AG04449 (cell line): ENCODE measurements around the gene DECR2.

Experiments
- CTCF ChIA-PET: fragments of 350-600 bp; formaldehyde crosslinking; extraction: SDS; loops from one replicate; lab custom pipeline; 2021; ENCODE audit warnings: antibody characterized with exemption; lab: Yijun Ruan, JAX
- POLR2A ChIA-PET: fragments of 400-600, 350-600 bp; formaldehyde crosslinking; extraction: SDS; loops from one replicate; lab custom pipeline; 2020; ENCODE audit warnings: antibody characterized with exemption, inconsistent platforms; lab: Yijun Ruan, JAX
- DNase-seq: peaks from one replicate; pipeline ENCODE4 v3.0.0-alpha.2; 2010; ENCODE audit warnings: low read depth, low spot score
- H3K4me3 ChIP-seq: 2 replicates; pipeline ENCODE4 v1.5.1; 2011; ENCODE audit warnings: low read depth, mild to moderate bottlenecking, control low read depth, low read length
- TF ChIP-seq, protein P1 (sequence below): IDR thresholded peaks from one replicate; pipeline ENCODE4 v1.5.1; 2011; ENCODE audit warnings: mild to moderate bottlenecking, moderate library complexity, low read length, control low read depth, inconsistent platforms; ENCODE audit not compliant: insufficient read depth; ENCODE audit errors: missing control alignments

Gene DECR2

GRCh38 chr16:389352-389751, 12.3 kb upstream of the DECR2 start:
- POLR2A ChIA-PET: no interaction called here
- CTCF ChIA-PET: no interaction called here
- no peak for DNase-seq
- no peak overlapping the region for H3K4me3 ChIP-seq
- TF ChIP-seq, protein P1, sequence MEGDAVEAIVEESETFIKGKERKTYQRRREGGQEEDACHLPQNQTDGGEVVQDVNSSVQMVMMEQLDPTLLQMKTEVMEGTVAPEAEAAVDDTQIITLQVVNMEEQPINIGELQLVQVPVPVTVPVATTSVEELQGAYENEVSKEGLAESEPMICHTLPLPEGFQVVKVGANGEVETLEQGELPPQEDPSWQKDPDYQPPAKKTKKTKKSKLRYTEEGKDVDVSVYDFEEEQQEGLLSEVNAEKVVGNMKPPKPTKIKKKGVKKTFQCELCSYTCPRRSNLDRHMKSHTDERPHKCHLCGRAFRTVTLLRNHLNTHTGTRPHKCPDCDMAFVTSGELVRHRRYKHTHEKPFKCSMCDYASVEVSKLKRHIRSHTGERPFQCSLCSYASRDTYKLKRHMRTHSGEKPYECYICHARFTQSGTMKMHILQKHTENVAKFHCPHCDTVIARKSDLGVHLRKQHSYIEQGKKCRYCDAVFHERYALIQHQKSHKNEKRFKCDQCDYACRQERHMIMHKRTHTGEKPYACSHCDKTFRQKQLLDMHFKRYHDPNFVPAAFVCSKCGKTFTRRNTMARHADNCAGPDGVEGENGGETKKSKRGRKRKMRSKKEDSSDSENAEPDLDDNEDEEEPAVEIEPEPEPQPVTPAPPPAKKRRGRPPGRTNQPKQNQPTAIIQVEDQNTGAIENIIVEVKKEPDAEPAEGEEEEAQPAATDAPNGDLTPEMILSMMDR: no peak

DNA sequence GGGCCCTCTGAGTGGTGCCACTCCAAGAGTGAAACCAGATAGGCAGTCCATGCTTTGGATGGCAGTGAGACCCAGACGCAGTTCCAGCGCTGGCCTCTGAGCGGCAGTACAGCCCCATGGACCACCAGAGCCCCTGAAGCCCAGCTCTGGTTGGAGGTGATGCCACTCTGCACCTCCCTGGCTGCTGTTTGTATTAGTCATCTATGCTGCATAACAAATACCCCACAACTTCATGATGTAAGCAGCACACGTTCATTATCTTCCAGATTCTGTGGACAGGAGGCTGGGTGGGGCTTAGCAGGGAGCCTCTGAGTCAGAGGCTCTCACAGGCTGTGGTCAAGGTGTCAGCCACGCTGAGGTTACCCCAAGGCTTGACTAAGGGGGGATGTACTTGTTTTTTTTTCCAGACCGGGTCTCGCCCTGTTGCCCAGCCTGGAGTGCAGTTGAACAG, 9.8 kb upstream of the DECR2 start:
- TF ChIP-seq, protein P1: peak; percentile 73
- ChIA-PET POLR2A (interaction anchor here (0.5 to 0.7 kb wide), 2 partner anchors 20 to 241 kb away, joined by 3 to 5 read pairs; no protein-coding TSS in a partner anchor), CTCF (interaction anchor here (0.6 to 1.2 kb wide), 5 partner anchors 9 to 290 kb away, joined by 3 to 6 read pairs (median 4); no protein-coding TSS in a partner anchor)
- DNase-seq: no peak
- no peak overlapping the region for H3K4me3 ChIP-seq

GRCh38 chr16:392450-393030, 9.1 kb upstream of the DECR2 start:
- no peak for DNase-seq
- ChIA-PET CTCF (interaction anchor here (0.6 to 1.2 kb wide), 4 partner anchors 8 to 130 kb away, joined by 3 to 6 read pairs (median 4); no protein-coding TSS in a partner anchor), POLR2A (interaction anchor here (0.5 kb wide), 1 partner anchor 242 kb away, joined by 5 read pairs; no protein-coding TSS in a partner anchor)
- TF ChIP-seq, protein P1: no peak
- no peak overlapping the region for H3K4me3 ChIP-seq

- H3K4me3 ChIP-seq: peak overlapping the region; percentile 69
- ChIA-PET POLR2A (interaction anchor here (0.5 kb wide), 1 partner anchor 28 kb away, joined by 3 read pairs; no protein-coding TSS in a partner anchor), CTCF (no interaction called here)
- TF ChIP-seq, protein P1: no peak
- DNase-seq: no peak
Measured at GRCh38 chr16:396199-396598, 5.5 kb upstream of the DECR2 start.

DNA sequence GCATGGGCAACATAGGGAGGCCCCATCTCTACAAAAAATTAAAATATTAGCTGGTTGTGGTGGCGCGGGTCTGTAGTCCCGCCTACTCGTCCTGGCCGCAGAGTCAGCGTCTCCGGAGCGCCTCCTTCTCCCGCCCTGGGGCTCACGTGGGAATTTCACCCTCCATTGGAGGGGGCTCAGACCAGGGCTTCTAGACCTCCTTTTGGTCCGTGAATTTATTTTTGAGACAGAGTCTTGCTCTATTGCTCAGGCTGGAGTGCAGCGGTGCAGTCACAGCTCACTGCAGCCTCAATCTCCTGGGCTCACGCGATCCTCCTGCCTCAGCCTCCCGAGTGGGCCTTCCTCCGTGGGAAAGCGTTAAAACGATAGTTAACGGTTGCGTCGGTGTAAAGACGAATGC, 5.1 kb upstream of the DECR2 start:
- ChIA-PET POLR2A (interaction anchor here (0.5 kb wide), 1 partner anchor 28 kb away, joined by 3 read pairs; no protein-coding TSS in a partner anchor), CTCF (no interaction called here)
- no peak for DNase-seq
- TF ChIP-seq, protein P1: no peak
- H3K4me3 ChIP-seq: peak overlapping the region; percentile 69

- TF ChIP-seq, protein P1: no peak
- DNase-seq: no peak
- peak within 1 kb of the TSS; percentile 69 for H3K4me3 ChIP-seq
- ChIA-PET CTCF (no interaction called here), POLR2A (no interaction called here)
Measured at GRCh38 chr16:397135-397661, 4.5 kb upstream of the DECR2 start, which contains the start of gene NME4. Gene NME4, plus strand, starts transcription at chr16:397199. Its CDS starts 24 bp downstream, at chr16:397223.
